H1 (cell line): ENCODE results near the gene KRT84. TPM values are rescaled to one million over a fixed set of nuclear protein-coding genes. Genes with fewer than 3 reads are reported as not detected.
A peak's percentile ranks its signal among the peaks of the same experiment; 100 is the strongest.

ENCODE experiments used
- CTCF ChIA-PET: fragments of 300-600 bp; sonication (Branson Sonifier 250); formaldehyde crosslinking; loops from one replicate; lab custom pipeline; 2021; ENCODE audit not compliant: partially characterized antibody; lab: Charles Lee
- POLR2A ChIA-PET: fragments of 300-600 bp; sonication (Branson Sonifier 250); formaldehyde crosslinking; loops from one replicate; lab custom pipeline; 2021; ENCODE audit warnings: inconsistent platforms; ENCODE audit not compliant: partially characterized antibody; lab: Charles Lee
- DNase-seq, 2 experiments: peaks; one replicate each; pipeline versions ENCODE4 v3.0.0 to v3.0.0-alpha.2; 2010 to 2022; ENCODE audit warnings: low spot score in 2 of 2, low read depth in 1 of 2, mixed read lengths in 1 of 2
- FAIRE-seq: peaks from 2 replicates; lab custom pipeline; 2011; peaks lifted over from hg19 to GRCh38; lab: Jason Lieb, UNC
- H2AFZ ChIP-seq: 2 replicates; pipeline ENCODE4 v1.8.1; 2012; ENCODE audit warnings: low read length, inconsistent platforms
- H2AK5ac ChIP-seq: 2 replicates; pipeline ENCODE4 v1.6.1; 2013; ENCODE audit warnings: low read depth, low read length
- H2BK120ac ChIP-seq: replicated peaks from 2 replicates; pipeline ENCODE3; 2013; ENCODE audit warnings: low read depth, low read length, inconsistent platforms
- H2BK12ac ChIP-seq: 2 replicates; pipeline ENCODE4 v1.6.1; 2013; ENCODE audit warnings: low read depth, low read length
- H2BK15ac ChIP-seq: 2 replicates; pipeline ENCODE4 v1.6.1; 2013; ENCODE audit warnings: low read length
- H2BK20ac ChIP-seq: 2 replicates; pipeline ENCODE4 v1.6.1; 2013; ENCODE audit warnings: low read length
- H2BK5ac ChIP-seq: 2 replicates; pipeline ENCODE4 v1.6.1; 2013; ENCODE audit warnings: low read depth, low read length
- H3K14ac ChIP-seq: 2 replicates; pipeline ENCODE4 v1.6.1; 2013; ENCODE audit warnings: inconsistent platforms; ENCODE audit not compliant: insufficient read length
- H3K18ac ChIP-seq: 2 replicates; pipeline ENCODE4 v1.6.1; 2013; ENCODE audit warnings: low read length; ENCODE audit errors: extremely low read depth
- H3K23ac ChIP-seq: 2 replicates; pipeline ENCODE4 v1.6.1; 2013; ENCODE audit warnings: inconsistent platforms; ENCODE audit not compliant: insufficient read length
- H3K23me2 ChIP-seq: 2 replicates; pipeline ENCODE4 v1.6.1; 2013; ENCODE audit warnings: low read depth, low read length
- H3K27ac ChIP-seq: 2 replicates; pipeline ENCODE4 v1.6.1; 2011; ENCODE audit warnings: low read depth, low read length, inconsistent platforms
- H3K27me3 ChIP-seq, 4 experiments: replicated peaks in 1 of 4; 1 replicate in 1 of 4; 2 replicates in 3 of 4; pipeline versions ENCODE4 v1.6.1 to v1.8.1; 2011 to 2013; ENCODE audit warnings: low read length in 3 of 4, mild to moderate bottlenecking in 3 of 4, inconsistent platforms in 2 of 4, mixed read lengths in 2 of 4, moderate library complexity in 1 of 4; ENCODE audit not compliant: control insufficient read depth in 3 of 4, insufficient read depth in 3 of 4; ENCODE audit errors: extremely low read depth in 1 of 4
- H3K36me3 ChIP-seq, 4 experiments: 2 replicates each; pipeline versions ENCODE4 v1.6.1 to v1.8.1; 2011 to 2013; ENCODE audit warnings: mild to moderate bottlenecking in 4 of 4, low read length in 3 of 4, moderate library complexity in 2 of 4, control low read depth in 1 of 4, inconsistent platforms in 1 of 4; ENCODE audit not compliant: insufficient read depth in 4 of 4, control insufficient read depth in 2 of 4
- H3K4ac ChIP-seq: replicated peaks from 2 replicates; pipeline ENCODE3; 2013; ENCODE audit warnings: low read length, low read depth, mixed read lengths, inconsistent platforms; ENCODE audit not compliant: insufficient read length
- H3K4me1 ChIP-seq, 4 experiments: replicated peaks in 1 of 4; 1 replicate in 1 of 4; 2 replicates in 3 of 4; pipeline versions ENCODE4 v1.6.1 to v1.8.1; 2011 to 2013; ENCODE audit warnings: low read length in 3 of 4, inconsistent platforms in 2 of 4, mixed read lengths in 1 of 4; ENCODE audit not compliant: insufficient read depth in 4 of 4, control insufficient read depth in 3 of 4
- H3K4me2 ChIP-seq, 2 experiments: 2 replicates each; pipeline versions ENCODE4 v1.6.1 to v1.8.1; 2011 to 2013; ENCODE audit warnings: low read depth in 2 of 2, low read length in 2 of 2, control low read depth in 1 of 2, inconsistent platforms in 1 of 2, mild to moderate bottlenecking in 1 of 2; ENCODE audit not compliant: insufficient read depth in 1 of 2
- H3K4me3 ChIP-seq, 4 experiments: fragments of 200-600, 300-600 bp in 1 of 4; sonication (generic), shearing (Covaris generic), sonication (Bioruptor Twin) in 1 of 4; 2 replicates each; pipeline versions ENCODE4 v1.5.1 to v1.8.1; 2011 to 2016; ENCODE audit warnings: low read length in 4 of 4, low read depth in 3 of 4, control low read depth in 2 of 4, inconsistent platforms in 2 of 4, mild to moderate bottlenecking in 2 of 4, mixed read lengths in 1 of 4, moderate library complexity in 1 of 4; ENCODE audit not compliant: insufficient read depth in 2 of 4; ENCODE audit errors: extremely low read depth in 1 of 4
- H3K56ac ChIP-seq: replicated peaks from 2 replicates; pipeline ENCODE3; 2013; ENCODE audit warnings: low read depth, mild to moderate bottlenecking, mixed read lengths, low read length, inconsistent platforms; ENCODE audit not compliant: insufficient read length
- H3K79me1 ChIP-seq: 2 replicates; pipeline ENCODE4 v1.6.1; 2013; ENCODE audit warnings: low read depth, low read length, control low read depth
- H3K79me2 ChIP-seq, 2 experiments: 2 replicates each; pipeline versions ENCODE4 v1.6.1 to v1.8.1; 2012 to 2013; ENCODE audit warnings: low read length in 2 of 2, mild to moderate bottlenecking in 2 of 2, inconsistent platforms in 1 of 2; ENCODE audit not compliant: insufficient read depth in 2 of 2, control insufficient read depth in 1 of 2
- H3K9ac ChIP-seq, 4 experiments: replicated peaks in 1 of 4; 1 replicate in 1 of 4; 2 replicates in 3 of 4; pipeline versions ENCODE4 v1.6.1 to v1.8.1; 2011 to 2013; ENCODE audit warnings: low read depth in 3 of 4, low read length in 3 of 4, control low read depth in 2 of 4, mild to moderate bottlenecking in 2 of 4, moderate library complexity in 2 of 4, inconsistent platforms in 1 of 4; ENCODE audit errors: extremely low read depth in 1 of 4
- H3K9me3 ChIP-seq, 2 experiments: 2 replicates each; pipeline versions ENCODE4 v1.6.1 to v1.8.1; 2012 to 2013; ENCODE audit warnings: mild to moderate bottlenecking in 2 of 2, moderate library complexity in 2 of 2, control low read depth in 1 of 2, inconsistent platforms in 1 of 2, low read depth in 1 of 2, low read length in 1 of 2, mixed read lengths in 1 of 2; ENCODE audit not compliant: insufficient read depth in 2 of 2
- H4K20me1 ChIP-seq, 2 experiments: replicated peaks in 1 of 2; 2 replicates each; pipeline versions ENCODE3 to v1.8.1; 2011 to 2013; ENCODE audit warnings: inconsistent platforms in 2 of 2, low read length in 2 of 2, mild to moderate bottlenecking in 1 of 2; ENCODE audit not compliant: insufficient read depth in 2 of 2, control insufficient read depth in 1 of 2
- H4K5ac ChIP-seq: 2 replicates; pipeline ENCODE4 v1.6.1; 2013; ENCODE audit warnings: low read length, low read depth, mixed read lengths, inconsistent platforms; ENCODE audit not compliant: insufficient read length
- H4K8ac ChIP-seq: 2 replicates; pipeline ENCODE4 v1.8.0; 2013; ENCODE audit warnings: mild to moderate bottlenecking, moderate library complexity, low read length, inconsistent platforms; ENCODE audit not compliant: insufficient read depth; ENCODE audit errors: extremely low read depth
- H4K91ac ChIP-seq: replicated peaks from 2 replicates; pipeline ENCODE3; 2013; ENCODE audit warnings: low read length, mixed read lengths, inconsistent platforms; ENCODE audit not compliant: insufficient read length
- ASH2L ChIP-seq: fragments of 200-600, 300-600 bp; sonication (generic); IDR thresholded peaks from one replicate; pipeline ENCODE4 v1.7.1; 2017; ENCODE audit warnings: low read length
- WGBS, 2 experiments: shearing (Covaris generic) in 1 of 2; methylation state at CpG; one replicate each; pipeline versions ENCODE4 v1.1.6 to v1.1.7; 2013 to 2015; ENCODE audit warnings: low lambda C conversion rate in 2 of 2, mixed read lengths in 2 of 2, inconsistent platforms in 1 of 2, low coverage in 1 of 2, missing lambda C conversion rate in 1 of 2; ENCODE audit not compliant: insufficient replicate concordance in 2 of 2, insufficient coverage in 1 of 2, insufficient read length in 1 of 2; ENCODE audit errors: extremely low coverage in 1 of 2, missing lambda C conversion rate in 1 of 2; 5-methylcytosine and 5-hydroxymethylcytosine counted together
- polyA plus RNA-seq, 7 experiments: library from polyadenylated mRNA; depleted of rRNA in 3 of 7; stranded (reverse) in 5 of 7; unstranded in 2 of 7; fragments of >200 nt in 5 of 7; fragments of 200-250 nt in 2 of 7; gene quantifications; 1 replicate in 5 of 7; 2 replicates in 1 of 7; 4 replicates in 1 of 7; pipeline versions ENCODE4 v1.2.1 to v1.2.3, GENCODE V29; 2011 to 2013; ENCODE audit warnings: missing spikeins in 2 of 7, mixed read lengths in 2 of 7
- total RNA-seq: library from RNA; stranded (reverse); fragmentation: NEBNext Ultra II Directional; extraction: Animal tissue kit (Norgen Biotek cat#: 25700); gene quantifications from 2 replicates; pipeline ENCODE4 v1.2.1, GENCODE V29; 2021

KRT84 gene
- total and polyA plus RNA-seq, 2 of the 8 experiments (the other 6 are each of a cell fraction or from before 2014, with no cell fraction given): not detected

DNA sequence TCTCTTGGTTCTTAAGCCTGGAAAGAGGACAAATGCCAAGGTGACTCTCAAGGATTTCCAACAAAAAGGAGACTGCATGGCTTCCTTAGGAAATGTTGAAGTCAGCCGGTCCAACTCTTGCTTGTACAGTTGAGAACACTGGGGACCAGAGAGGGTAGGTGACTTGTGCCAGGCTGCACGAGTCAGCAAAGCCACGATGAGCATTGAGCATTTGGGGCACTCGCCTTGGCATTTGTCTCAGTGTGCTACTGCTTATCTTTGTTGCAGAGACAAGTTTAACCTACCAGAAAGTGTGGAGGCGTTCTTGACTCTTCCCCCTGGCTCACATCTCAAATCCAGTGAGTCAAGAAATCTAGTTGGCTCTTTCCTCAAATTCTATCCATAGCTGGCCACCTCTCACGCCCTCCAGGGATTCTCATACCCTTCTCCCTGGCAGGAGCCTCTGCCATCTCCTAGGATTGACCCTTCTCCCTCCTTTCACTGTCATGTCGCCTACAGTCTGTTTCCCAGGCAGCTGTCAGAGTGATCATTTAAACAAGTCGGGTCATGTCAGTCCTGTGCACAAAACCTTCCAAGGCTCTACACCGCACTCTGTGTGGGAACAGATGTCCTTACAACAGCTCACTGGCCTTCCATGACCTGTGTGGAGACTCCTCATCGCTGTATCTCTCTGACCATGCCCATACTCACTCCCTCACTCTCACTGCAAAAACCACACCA is 47.1 kb downstream of the KRT84 start:
- no peak overlapping the region for H2BK12ac ChIP-seq
- FAIRE-seq: no peak
- no peak overlapping the region; the same call in 1 of the 2 replicates for H3K18ac ChIP-seq
- no peaks in the 10 kb centered on the region for H3K36me3 ChIP-seq
- H3K23ac ChIP-seq: no peak overlapping the region
- CTCF ChIA-PET: interaction anchor here (1.0 to 10.9 kb wide), 13 partner anchors 10 to 532 kb away, joined by 3 to 126 read pairs (median 5); no protein-coding TSS in a partner anchor
- H3K4ac ChIP-seq: no peak overlapping the region
- H3K79me2 ChIP-seq: no peaks in the 10 kb centered on the region
- H3K79me1 ChIP-seq: no peaks in the 10 kb centered on the region
- H3K27me3 ChIP-seq: no peaks in the 10 kb centered on the region
- H3K56ac ChIP-seq: no peak overlapping the region
- H2BK20ac ChIP-seq: no peak overlapping the region
- 86% methylated on average over 10 of the region's 10 CpGs; no CpG with 5 or more reads in 1 of the 2 experiments for WGBS, 2 experiments
- no peak overlapping the region for H3K27ac ChIP-seq
- DNase-seq: no peak
- no peak overlapping the region for H3K4me2 ChIP-seq
- H4K5ac ChIP-seq: no peak overlapping the region
- TF ChIP-seq ASH2L: no peak
- no peaks in the 10 kb centered on the region for H4K20me1 ChIP-seq
- H2BK15ac ChIP-seq: no peak overlapping the region
- no peak overlapping the region for H2BK120ac ChIP-seq
- 0 out of 2 replicates have a peak overlapping the region, but pooled peaks have one; percentile 63 for H2BK5ac ChIP-seq
- no peak overlapping the region for H2AK5ac ChIP-seq
- no peak overlapping the region for H3K14ac ChIP-seq
- no peak overlapping the region for H3K4me3 ChIP-seq
- no peaks in the 10 kb centered on the region for H3K23me2 ChIP-seq
- no peaks in the 10 kb centered on the region for H3K9me3 ChIP-seq
- no peak overlapping the region for H4K8ac ChIP-seq
- H4K91ac ChIP-seq: no peak overlapping the region
- POLR2A ChIA-PET: no interaction called here
- peaks cover 0 to 3% (median 0%) of the 10 kb centered on the region in 4 experiments; a peak in 1 of 7 replicates for H3K4me1 ChIP-seq
- 0 out of 2 replicates have a peak overlapping the region, but pooled peaks have one; percentile 16 for H2AFZ ChIP-seq
- H3K9ac ChIP-seq: no peak overlapping the region
